ENCODE results near the gene OPCML.

OPCML gene

DNA sequence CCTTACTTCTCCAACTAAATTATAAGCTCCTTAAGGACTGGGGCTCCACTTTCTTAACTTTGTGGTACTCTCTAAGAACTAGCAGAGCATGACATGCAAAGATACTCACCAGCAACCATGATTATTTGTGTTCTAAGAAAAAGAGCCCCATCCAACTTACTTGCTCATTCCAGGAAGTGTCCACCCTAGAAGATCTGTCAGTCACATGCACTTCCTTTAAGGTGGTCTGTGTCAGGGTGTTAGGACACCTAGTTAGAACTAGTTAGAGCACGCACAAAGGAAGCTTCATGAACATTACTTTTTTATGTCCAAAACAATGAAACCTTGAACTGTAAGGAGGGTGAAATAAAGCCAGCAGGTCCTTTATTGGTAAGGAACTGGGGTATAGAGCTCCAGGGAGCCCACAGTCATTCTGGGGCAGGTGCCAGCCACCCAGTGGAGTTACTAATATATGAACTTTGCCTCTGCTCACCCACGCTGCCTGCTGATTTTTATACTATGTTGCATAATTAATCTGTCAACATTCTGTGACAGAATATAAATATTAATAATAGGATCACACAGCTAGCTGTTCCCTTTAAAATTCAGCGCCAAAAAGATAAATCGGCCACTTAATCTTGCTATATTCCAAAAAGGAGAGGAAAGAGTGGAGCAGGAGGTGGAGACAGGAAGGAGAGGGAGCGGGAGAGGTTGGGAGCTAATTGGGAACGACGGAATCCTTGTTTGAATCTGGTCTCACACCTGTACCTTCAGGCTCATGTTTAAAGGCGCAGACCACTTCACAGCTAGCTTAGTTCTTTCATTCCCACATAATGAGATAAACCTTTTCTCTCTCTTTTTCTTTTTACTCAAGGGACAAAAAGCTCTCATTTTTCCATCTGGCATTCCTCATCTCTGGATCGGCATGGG lies 755.0 kb downstream of the OPCML start:
- Histone ChIP-seq H3K18ac (ENCODE audit: low read length) (no peak overlapping the region), H3K9ac (ENCODE audit: low read depth, low read length, poor library complexity) (no peak overlapping the region), H3K36me3 (replicated peaks in 1 of 2; ENCODE audit: control insufficient read depth in 2 of 2, insufficient read depth in 2 of 2, low read length in 2 of 2) (no peaks in the 10 kb centered on the region), H4K91ac (ENCODE audit: low read depth, low read length, poor library complexity) (no peak overlapping the region), H3K27me3 (ENCODE audit: control insufficient read depth in 3 of 3, insufficient read depth in 3 of 3, low read depth in 1 of 3, low read length in 3 of 3) (no peaks in the 10 kb centered on the region), H3K4me2 (ENCODE audit: insufficient read depth, low read length, poor library complexity, severe bottlenecking) (no peak overlapping the region), H2BK5ac (ENCODE audit: low read length) (no peak overlapping the region), H2BK120ac (ENCODE audit: low read depth, low read length) (no peak overlapping the region), H2AFZ (ENCODE audit: low read length) (peak overlapping the region; percentile 30), H3K14ac (ENCODE audit: low read length) (no peak overlapping the region), H3K9me3 (replicated peaks in 1 of 2; ENCODE audit: control insufficient read depth in 2 of 2, insufficient read depth in 1 of 2, low read depth in 1 of 2, low read length in 2 of 2) (no peaks in the 10 kb centered on the region), H2BK15ac (ENCODE audit: low read length) (no peak overlapping the region), H2BK12ac (ENCODE audit: low read length) (no peak overlapping the region), H2AK5ac (ENCODE audit: low read depth, low read length) (no peak overlapping the region), H3K4me3 (ENCODE audit: low read length in 2 of 2) (no peak overlapping the region), H3K23ac (ENCODE audit: low read depth, low read length, poor library complexity) (no peak overlapping the region), H4K8ac (ENCODE audit: low read depth, low read length) (no peak overlapping the region), H3K79me1 (ENCODE audit: low read depth, low read length) (no peaks in the 10 kb centered on the region), H3K27ac (replicated peaks; ENCODE audit: low read length) (no peak overlapping the region), H3K4ac (ENCODE audit: low read length) (no peak overlapping the region), H3K4me1 (ENCODE audit: control insufficient read depth in 2 of 2, insufficient read depth in 1 of 2, low read depth in 1 of 2, low read length in 2 of 2) (peaks cover 8 to 18% of the 10 kb centered on the region in 2 donors)
- WGBS, 2 donors (ENCODE audit: extremely low coverage in 2 of 2, insufficient read length in 2 of 2, insufficient replicate concordance in 1 of 2) = no CpG with 5 or more reads among the region's 9 CpGs
- DNase-seq (ENCODE audit: low spot score) = no peak

- H2AK5ac ChIP-seq (ENCODE audit: low read depth, low read length) = no peak overlapping the region
These were observed 758.5 kb downstream of the OPCML start for GRCh38 chr11:132773751-132774150.

GRCh38 chr11:132772703-132773545 lies 759.4 kb downstream of the OPCML start:
- H3K4me1 ChIP-seq (ENCODE audit: control insufficient read depth in 2 of 2, insufficient read depth in 1 of 2, low read depth in 1 of 2, low read length in 2 of 2) = peaks cover 2 to 19% of the 10 kb centered on the region in 2 donors
- peak overlapping the region; percentile 21 for H3K4me2 ChIP-seq (ENCODE audit: insufficient read depth, low read length, poor library complexity, severe bottlenecking)
- H3K79me1 ChIP-seq (ENCODE audit: low read depth, low read length) = no peaks in the 10 kb centered on the region
- peak; percentile 24 for DNase-seq (ENCODE audit: low spot score)
- H3K4ac ChIP-seq (ENCODE audit: low read length) = no peak overlapping the region
- no peaks in the 10 kb centered on the region for H3K27me3 ChIP-seq (ENCODE audit: control insufficient read depth in 3 of 3, insufficient read depth in 3 of 3, low read depth in 1 of 3, low read length in 3 of 3)
- H3K27ac ChIP-seq (replicated peaks; ENCODE audit: low read length) = no peak overlapping the region
- WGBS, 2 donors (ENCODE audit: extremely low coverage in 2 of 2, insufficient read length in 2 of 2, insufficient replicate concordance in 1 of 2) = no CpG with 5 or more reads among the region's 19 CpGs
- no peak overlapping the region for H2BK5ac ChIP-seq (ENCODE audit: low read length)
- H2AFZ ChIP-seq (ENCODE audit: low read length) = peak overlapping the region; percentile 49
- H3K36me3 ChIP-seq (replicated peaks in 1 of 2; ENCODE audit: control insufficient read depth in 2 of 2, insufficient read depth in 2 of 2, low read length in 2 of 2) = no peaks in the 10 kb centered on the region
- H2BK15ac ChIP-seq (ENCODE audit: low read length) = no peak overlapping the region
- peak overlapping the region; percentile 49 for H3K18ac ChIP-seq (ENCODE audit: low read length)
- H3K4me3 ChIP-seq (ENCODE audit: low read length in 2 of 2) = no peak overlapping the region
- no peak overlapping the region for H2AK5ac ChIP-seq (ENCODE audit: low read depth, low read length)
- H2BK12ac ChIP-seq (ENCODE audit: low read length) = no peak overlapping the region
- no peak overlapping the region for H3K23ac ChIP-seq (ENCODE audit: low read depth, low read length, poor library complexity)
- no peak overlapping the region for H4K91ac ChIP-seq (ENCODE audit: low read depth, low read length, poor library complexity)
- no peaks in the 10 kb centered on the region for H3K9me3 ChIP-seq (replicated peaks in 1 of 2; ENCODE audit: control insufficient read depth in 2 of 2, insufficient read depth in 1 of 2, low read depth in 1 of 2, low read length in 2 of 2)
- no peak overlapping the region for H3K9ac ChIP-seq (ENCODE audit: low read depth, low read length, poor library complexity)
- H3K14ac ChIP-seq (ENCODE audit: low read length) = no peak overlapping the region
- no peak overlapping the region for H2BK120ac ChIP-seq (ENCODE audit: low read depth, low read length)
- H4K8ac ChIP-seq (ENCODE audit: low read depth, low read length) = no peak overlapping the region

More at GRCh38 chr11:132773751-132774150, 758.5 kb downstream of the OPCML start:
- Histone ChIP-seq H3K4ac (ENCODE audit: low read length) (no peak overlapping the region), H3K18ac (ENCODE audit: low read length) (no peak overlapping the region), H3K9ac (ENCODE audit: low read depth, low read length, poor library complexity) (no peak overlapping the region), H3K14ac (ENCODE audit: low read length) (no peak overlapping the region), H2BK5ac (ENCODE audit: low read length) (no peak overlapping the region), H3K23ac (ENCODE audit: low read depth, low read length, poor library complexity) (no peak overlapping the region), H3K4me1 (ENCODE audit: control insufficient read depth in 2 of 2, insufficient read depth in 1 of 2, low read depth in 1 of 2, low read length in 2 of 2) (peaks cover 2 to 21% of the 10 kb centered on the region in 2 donors), H3K36me3 (replicated peaks in 1 of 2; ENCODE audit: control insufficient read depth in 2 of 2, insufficient read depth in 2 of 2, low read length in 2 of 2) (no peaks in the 10 kb centered on the region), H2AFZ (ENCODE audit: low read length) (no peak overlapping the region), H2BK120ac (ENCODE audit: low read depth, low read length) (no peak overlapping the region), H3K4me3 (ENCODE audit: low read length in 2 of 2) (no peak overlapping the region), H2BK12ac (ENCODE audit: low read length) (no peak overlapping the region), H3K79me1 (ENCODE audit: low read depth, low read length) (no peaks in the 10 kb centered on the region), H4K91ac (ENCODE audit: low read depth, low read length, poor library complexity) (no peak overlapping the region), H3K9me3 (replicated peaks in 1 of 2; ENCODE audit: control insufficient read depth in 2 of 2, insufficient read depth in 1 of 2, low read depth in 1 of 2, low read length in 2 of 2) (no peaks in the 10 kb centered on the region), H3K4me2 (ENCODE audit: insufficient read depth, low read length, poor library complexity, severe bottlenecking) (no peak overlapping the region), H3K27me3 (ENCODE audit: control insufficient read depth in 3 of 3, insufficient read depth in 3 of 3, low read depth in 1 of 3, low read length in 3 of 3) (no peaks in the 10 kb centered on the region), H2BK15ac (ENCODE audit: low read length) (no peak overlapping the region), H4K8ac (ENCODE audit: low read depth, low read length) (no peak overlapping the region), H3K27ac (replicated peaks; ENCODE audit: low read length) (no peak overlapping the region)
- no CpG with 5 or more reads among the region's 2 CpGs for WGBS, 2 donors (ENCODE audit: extremely low coverage in 2 of 2, insufficient read length in 2 of 2, insufficient replicate concordance in 1 of 2)
- DNase-seq (ENCODE audit: low spot score) = no peak

- Histone ChIP-seq H4K8ac (ENCODE audit: low read depth, low read length) (no peak overlapping the region), H2AFZ (ENCODE audit: low read length) (no peak overlapping the region), H3K4me1 (ENCODE audit: control insufficient read depth in 2 of 2, insufficient read depth in 1 of 2, low read depth in 1 of 2, low read length in 2 of 2) (peaks cover 2 to 14% of the 10 kb centered on the region in 2 donors), H3K27ac (replicated peaks; ENCODE audit: low read length) (no peak overlapping the region), H3K27me3 (ENCODE audit: control insufficient read depth in 3 of 3, insufficient read depth in 3 of 3, low read depth in 1 of 3, low read length in 3 of 3) (no peaks in the 10 kb centered on the region), H3K23ac (ENCODE audit: low read depth, low read length, poor library complexity) (no peak overlapping the region), H3K36me3 (replicated peaks in 1 of 2; ENCODE audit: control insufficient read depth in 2 of 2, insufficient read depth in 2 of 2, low read length in 2 of 2) (no peaks in the 10 kb centered on the region), H3K4me2 (ENCODE audit: insufficient read depth, low read length, poor library complexity, severe bottlenecking) (no peak overlapping the region), H3K4me3 (ENCODE audit: low read length in 2 of 2) (no peak overlapping the region), H3K4ac (ENCODE audit: low read length) (no peak overlapping the region), H2BK12ac (ENCODE audit: low read length) (no peak overlapping the region), H2AK5ac (ENCODE audit: low read depth, low read length) (no peak overlapping the region), H4K91ac (ENCODE audit: low read depth, low read length, poor library complexity) (no peak overlapping the region), H3K9ac (ENCODE audit: low read depth, low read length, poor library complexity) (no peak overlapping the region), H3K79me1 (ENCODE audit: low read depth, low read length) (no peaks in the 10 kb centered on the region), H2BK15ac (ENCODE audit: low read length) (no peak overlapping the region), H2BK5ac (ENCODE audit: low read length) (no peak overlapping the region), H3K18ac (ENCODE audit: low read length) (no peak overlapping the region), H3K9me3 (replicated peaks in 1 of 2; ENCODE audit: control insufficient read depth in 2 of 2, insufficient read depth in 1 of 2, low read depth in 1 of 2, low read length in 2 of 2) (no peaks in the 10 kb centered on the region), H3K14ac (ENCODE audit: low read length) (no peak overlapping the region), H2BK120ac (ENCODE audit: low read depth, low read length) (no peak overlapping the region)
- DNase-seq (ENCODE audit: low spot score) = no peak
- no CpG with 5 or more reads among the region's 5 CpGs for WGBS, 2 donors (ENCODE audit: extremely low coverage in 2 of 2, insufficient read length in 2 of 2, insufficient replicate concordance in 1 of 2)
These were observed 760.6 kb downstream of the OPCML start for GRCh38 chr11:132771746-132772145.
